Suppressor macrophage (primary cell): ENCODE data around the gene TTC9.

Source experiments
- DNase-seq, 4 experiments: peaks; one replicate each; pipeline ENCODE4 v3.0.0-alpha.2; 2020 to 2022

The TTC9 gene

DNA sequence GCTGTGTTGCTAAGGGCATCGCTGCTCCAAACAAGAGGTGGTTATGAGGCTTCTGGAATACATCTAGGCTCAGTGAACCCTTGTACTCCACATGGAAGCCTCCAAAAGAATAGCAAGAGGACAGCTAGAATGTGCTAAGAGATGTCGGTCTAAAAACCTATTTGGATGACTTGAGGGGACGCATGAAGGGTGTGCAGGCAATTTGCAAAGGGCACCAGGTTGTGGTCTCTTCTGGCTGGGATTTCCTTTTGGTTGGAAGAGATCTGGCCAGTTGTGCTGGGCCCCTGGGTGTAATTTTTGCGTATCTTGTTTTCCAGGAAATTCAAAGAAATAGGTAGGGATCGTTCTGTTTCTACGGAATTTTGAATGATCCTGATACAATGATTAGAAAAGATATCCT is 4.2 kb downstream of the TTC9 start:
- DNase-seq, result no peak

DNA sequence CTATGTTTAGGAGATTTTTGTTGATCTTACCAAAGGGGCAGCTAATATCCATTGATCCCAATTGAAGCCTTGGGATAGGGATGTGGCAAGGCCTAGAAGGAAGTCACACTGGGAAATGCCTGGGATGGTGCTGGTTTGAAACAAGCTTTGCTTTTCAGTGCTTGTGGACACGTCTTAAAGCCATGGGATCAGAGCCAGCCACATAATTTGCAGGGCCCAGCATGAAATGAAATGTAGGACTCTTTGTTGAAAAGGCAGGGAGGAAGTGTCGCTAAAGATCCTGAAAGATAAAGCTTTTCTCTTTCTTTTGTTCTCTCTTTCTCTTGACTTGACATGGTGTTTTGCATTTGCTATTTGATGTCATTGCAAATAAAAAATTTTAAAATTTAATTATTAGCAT is 5.0 kb downstream of the TTC9 start:
- DNase-seq, result no peak

DNA sequence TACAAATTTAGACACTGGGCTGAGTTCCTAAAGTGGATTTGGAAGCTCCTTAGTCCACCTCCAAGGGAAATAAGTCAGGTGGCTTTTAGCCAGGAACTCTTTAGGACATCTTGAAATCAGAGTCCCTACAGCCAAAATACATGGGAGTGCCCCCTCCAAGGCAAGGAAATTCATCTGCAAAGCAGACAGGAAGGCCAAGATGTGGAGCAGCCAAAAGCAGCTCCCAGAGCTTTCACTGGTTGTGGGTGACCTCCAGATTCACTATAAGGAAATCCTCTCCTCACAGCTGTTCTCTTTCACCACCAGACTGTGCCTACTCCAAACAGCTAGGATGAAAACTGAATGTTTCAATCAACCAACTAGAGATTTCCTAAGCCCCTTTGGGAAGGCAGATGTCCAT is 6.6 kb downstream of the TTC9 start:
- DNase-seq, result no peak

- no peak for DNase-seq
These were observed 8.1 kb downstream of the TTC9 start for GRCh38 chr14:70649803-70650202.

- DNase-seq, result no peak
These were observed 9.8 kb downstream of the TTC9 start for GRCh38 chr14:70651522-70651921.

DNA sequence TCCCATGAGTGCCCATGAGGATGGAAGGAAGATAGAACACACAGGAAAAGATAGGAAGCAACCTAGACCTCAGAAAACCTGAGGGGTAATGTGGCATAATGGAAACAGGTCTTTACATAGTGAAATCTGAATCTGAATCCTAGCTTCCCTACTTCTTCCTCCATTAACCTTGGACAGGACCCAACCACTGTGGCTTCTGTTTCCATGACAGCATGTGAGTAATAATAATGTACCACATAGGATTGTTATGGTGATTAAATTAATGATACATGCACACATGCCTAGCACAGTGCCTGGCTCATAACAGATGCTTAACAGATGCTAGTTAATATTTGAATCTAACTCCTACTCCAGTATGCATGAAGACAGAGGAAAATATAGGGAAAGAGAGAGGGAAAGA is 11.2 kb downstream of the TTC9 start:
- DNase-seq, result no peak

GRCh38 chr14:70653662-70654061 is 11.9 kb downstream of the TTC9 start:
- DNase-seq, result peak in 1 of 4 experiments; percentile 17

DNA sequence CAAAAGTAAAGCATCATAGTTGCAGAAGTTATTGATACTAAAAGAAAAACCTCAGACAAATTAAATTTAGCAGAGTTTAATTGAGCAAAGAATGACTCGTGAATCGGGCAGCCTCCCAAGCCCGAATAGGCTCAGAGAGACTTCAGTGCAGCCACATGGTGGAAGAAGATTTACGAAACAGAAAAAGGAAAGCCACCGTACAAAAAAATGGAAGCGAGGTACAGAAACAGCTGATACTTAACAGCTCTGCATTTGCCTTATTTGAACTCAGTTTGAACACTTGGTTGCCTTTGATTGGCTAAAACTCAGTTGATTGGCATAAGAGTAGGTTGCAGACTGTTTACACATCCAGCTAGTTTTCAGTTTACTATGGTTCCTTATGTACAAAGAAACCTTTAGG is 12.9 kb downstream of the TTC9 start:
- no peak for DNase-seq

DNA sequence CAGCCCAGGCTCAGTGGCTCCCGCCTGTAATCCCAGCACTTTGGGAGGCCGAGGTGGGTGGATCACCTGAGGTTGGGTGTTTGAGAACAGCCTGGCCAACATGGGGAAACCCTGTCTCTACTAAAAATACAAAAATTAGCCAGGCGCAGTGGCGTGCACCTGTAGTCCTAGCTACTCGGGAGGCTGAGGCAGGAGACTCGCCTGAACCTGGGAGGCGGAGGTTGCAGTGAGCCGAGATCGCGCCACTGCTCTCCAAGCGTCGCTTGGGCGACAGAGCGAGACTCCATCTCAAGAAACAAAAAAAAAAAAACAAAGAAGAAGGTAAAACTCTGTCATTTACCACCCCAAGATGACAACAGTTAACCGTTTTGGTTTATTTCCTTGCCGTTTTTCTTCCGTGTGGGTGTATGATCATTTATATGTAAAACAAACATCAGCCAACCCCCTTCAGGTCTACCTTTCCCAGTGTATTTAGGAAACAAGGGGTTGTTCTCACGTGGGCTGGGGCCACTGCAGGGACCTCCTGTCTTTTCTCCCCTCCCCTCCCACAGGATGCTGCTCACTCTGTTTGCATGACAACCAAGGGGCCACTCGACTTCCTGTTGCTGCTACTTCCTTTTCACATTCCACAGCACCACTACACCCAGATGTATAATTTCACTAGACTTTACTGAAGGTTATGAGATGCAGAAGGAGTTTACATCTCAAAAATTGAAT is 13.6 kb downstream of the TTC9 start:
- peak; percentile 32 to 58 (median 48) for DNase-seq

DNA sequence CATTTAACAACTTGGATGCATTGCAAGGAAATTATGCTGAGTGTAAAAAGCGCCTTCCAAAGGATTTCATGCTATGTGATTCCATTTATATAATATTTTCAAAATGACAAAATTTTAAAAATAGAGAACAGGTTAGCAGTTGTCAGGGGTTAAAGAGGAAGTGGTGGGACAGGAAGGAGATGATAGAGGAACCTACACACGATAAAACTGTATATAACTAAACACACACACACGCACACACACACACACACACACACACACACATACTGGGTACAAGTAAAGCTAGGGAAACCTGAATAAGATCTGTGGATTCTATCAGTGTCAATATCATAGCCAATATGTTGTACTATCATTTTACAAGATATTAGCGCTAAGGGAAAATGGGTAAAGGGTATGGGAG is 17.2 kb downstream of the TTC9 start:
- DNase-seq, result peak in 2 of 4 experiments; percentile 42 to 56

DNA sequence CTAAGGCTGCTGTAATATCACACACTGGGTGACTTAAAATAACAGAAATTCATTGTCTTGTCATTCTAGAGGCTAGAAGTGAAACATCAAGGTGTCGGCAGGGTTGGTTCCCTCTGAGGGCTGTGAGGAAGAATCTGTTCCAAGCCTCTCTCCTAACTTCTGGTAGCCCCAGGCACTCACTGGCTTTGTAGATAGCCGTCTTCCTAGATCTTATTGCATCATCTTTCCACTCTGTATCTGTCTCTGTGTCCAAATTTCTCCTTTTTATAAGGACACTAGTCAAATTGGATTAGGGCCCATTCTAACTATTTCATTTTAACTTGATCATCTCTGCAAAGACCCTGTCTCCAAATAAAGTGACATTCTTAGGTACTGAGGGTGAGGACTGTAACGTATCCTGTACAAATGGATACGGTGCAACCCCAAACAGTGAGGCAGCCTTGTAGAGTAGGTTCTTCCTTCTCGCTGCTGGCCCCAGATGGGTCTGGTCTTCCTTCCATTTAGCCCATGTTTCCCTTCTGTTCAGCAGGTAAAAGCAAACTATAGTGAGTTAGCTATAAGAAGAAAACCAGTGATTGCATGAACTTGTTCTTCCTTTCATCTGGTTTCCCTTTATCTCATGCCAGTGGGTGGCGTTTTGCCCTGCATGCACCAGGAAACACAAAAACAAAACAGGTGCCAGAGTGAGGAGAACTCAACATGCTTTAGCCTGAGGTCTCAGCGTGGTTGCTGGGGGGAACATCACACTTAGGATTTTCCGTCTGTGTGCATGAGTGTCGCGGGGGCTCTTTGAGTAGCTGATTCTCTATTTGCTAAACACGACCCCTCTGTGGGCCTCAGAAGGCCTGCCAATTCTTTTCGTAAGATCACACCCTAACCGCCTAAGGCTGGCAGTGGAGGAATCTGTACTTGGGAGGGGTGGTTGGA is 19.5 kb downstream of the TTC9 start:
- peak in 2 of 4 experiments; percentile 23 to 24 for DNase-seq

DNA sequence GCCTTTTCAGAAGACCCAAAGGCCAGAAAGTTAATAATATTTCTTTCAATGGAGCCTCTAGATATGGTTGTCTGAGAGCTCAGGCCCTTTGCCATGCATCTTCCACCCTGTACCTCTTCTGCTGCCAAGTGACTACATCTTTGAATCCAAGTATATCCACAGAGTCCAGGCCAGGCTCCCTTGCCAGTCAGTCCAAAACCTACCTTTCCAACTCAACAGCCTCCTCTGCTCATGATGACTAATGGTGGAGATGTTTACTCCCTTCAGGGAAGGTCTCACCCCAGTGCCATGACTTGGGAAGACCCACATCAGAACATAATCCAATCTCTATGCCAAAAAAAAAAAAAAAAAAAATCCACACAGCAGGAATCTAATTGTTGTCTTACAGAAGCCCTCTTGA is 20.4 kb downstream of the TTC9 start:
- no peak for DNase-seq

GRCh38 chr14:70662816-70663215 is 21.1 kb downstream of the TTC9 start:
- DNase-seq, result no peak

- DNase-seq, result no peak
These were observed 22.0 kb downstream of the TTC9 start for GRCh38 chr14:70663707-70664179.

DNA sequence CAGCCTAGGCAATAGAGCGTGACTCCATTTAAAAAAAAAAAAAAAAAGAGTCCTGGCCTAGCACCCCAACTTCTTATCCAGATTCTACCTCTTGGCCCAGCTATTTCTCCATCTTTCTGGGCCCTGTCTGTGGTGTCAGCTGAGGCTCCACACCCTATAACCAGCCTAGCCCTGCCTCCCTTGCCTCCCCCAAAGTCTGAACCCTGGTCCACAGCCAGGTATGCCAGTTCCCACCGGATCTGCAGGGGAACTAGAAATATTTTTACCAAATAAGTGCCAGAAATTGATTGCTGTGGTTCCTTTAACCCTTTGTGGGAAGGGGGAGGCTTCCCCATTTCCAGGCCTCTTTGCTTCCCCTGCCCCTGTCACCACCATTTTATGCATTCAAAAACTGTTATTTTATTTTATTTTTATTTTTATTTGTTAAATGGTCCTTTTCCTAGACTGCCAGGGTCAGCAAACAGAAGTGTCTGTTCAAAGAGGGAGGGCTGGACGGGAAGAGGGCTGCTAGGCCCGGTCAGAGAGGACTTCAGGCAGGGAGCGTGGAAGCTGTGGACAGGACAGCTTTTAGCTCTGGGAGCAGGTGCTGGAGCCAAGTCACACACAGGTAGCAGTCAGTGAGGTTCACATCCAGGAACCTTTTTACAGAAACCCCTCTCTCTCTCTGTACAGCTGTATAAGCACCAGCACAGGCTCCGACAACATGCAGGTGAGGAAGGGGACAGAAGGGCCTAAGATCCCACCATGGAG is 23.2 kb downstream of the TTC9 start:
- no peak for DNase-seq

DNA sequence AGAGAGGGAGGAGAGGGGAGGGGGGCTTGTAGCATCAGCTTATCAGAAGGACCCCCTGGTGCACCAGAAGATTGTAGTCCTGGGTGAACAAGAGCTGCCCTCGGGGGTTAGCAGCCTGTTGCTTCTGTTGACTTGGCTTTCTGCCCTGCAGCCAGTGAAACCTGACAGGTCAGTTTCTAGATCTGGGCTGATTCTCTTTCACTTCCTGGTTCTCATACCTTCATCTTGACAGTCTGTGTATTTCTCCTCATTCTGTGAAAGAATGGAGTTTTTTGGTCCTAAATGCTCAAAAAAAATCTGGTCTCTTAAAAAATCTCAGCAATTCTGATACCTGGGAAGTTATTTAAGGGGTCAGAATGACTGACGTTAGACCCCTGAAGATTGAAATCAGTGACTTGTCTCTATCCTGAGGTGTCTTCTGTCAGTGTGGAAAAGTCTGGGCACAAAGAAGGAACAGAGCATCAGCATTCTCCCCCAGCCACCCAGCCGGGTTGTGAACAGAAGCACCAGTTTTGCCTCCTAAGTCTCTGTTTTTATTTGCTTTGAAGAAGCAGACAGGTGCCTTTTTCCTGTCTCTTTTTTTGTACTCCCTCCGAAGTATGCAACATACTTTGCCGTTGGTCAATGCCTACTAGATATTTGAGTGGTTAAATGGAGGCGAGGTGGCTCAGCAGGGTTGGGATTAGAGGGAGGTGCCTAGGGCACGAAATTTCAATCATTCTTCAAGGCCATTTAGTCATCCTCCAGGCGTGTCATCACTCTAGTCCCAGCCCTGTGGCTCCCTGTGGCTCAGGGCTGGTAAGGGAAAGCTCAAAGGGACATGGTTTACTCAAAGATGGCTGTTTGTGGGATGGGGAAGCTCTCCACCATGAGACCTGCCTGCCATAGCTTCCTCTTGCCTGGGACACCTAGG is 24.0 kb downstream of the TTC9 start:
- DNase-seq, result no peak

GRCh38 chr14:70666361-70666686 is 24.6 kb downstream of the TTC9 start:
- DNase-seq, result no peak

DNA sequence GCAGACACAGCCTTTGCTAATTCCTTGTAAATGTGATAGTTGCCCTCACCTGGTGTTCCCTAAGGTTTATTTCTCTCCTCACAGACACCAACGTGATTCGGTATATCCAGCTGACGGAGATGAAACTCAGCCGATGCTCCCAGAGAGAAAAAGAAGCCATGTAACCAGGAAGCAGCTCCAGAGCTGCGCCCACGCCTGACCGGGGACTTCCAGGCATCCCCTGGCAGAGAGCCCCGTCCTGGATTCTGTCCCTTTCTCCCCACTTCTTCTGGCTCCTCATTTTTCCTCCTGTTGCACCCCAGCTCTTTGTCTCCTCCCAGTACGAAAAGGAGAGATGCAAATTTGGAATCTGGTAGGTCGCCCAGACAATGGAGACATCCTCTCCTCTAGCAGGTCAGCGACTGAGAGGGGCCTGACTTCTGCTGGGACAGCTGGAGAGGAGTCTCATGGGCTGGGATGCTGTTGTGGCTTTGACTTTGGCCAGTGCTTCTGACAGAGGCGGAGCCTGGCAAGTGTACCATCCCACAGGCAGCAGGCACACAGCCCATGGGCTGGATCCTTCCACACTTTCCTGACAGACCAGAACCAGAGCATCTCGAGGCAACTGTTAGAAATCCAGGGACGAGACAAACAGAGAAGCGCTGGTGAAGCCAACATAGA is 29.4 kb downstream of the TTC9 start:
- DNase-seq, result no peak

- no peak for DNase-seq
These were observed 30.2 kb downstream of the TTC9 start for GRCh38 chr14:70671652-70672644.

GRCh38 chr14:70677341-70677740 is 35.6 kb downstream of the TTC9 start:
- no peak for DNase-seq
